Measurements from ENCODE around the gene ADD2.

Gene ADD2

DNA sequence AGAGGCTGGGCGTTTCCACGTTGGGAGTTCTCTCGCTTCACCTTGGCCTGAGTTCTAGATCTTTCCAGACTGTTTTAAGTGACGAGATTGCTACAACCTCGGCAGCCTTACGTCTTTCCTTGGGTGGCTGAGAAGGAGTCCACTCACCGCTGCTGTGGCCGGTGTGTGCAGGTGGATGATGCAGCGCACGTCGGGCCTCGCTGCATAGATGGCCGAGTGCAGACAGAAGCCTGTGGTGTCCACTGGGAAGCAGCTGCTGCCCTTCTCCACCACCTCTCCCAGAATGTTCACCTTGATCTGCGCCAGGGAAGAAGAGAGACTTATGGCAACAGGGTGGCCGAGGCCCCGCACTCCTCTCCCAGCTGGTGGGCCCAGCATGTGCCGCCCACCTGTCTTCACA lies 75.7 kb downstream of the ADD2 start:
- Histone ChIP-seq H3K9ac (ENCODE audit: low read depth, low read length, poor library complexity) (no peak overlapping the region), H3K14ac (ENCODE audit: low read length) (no peak overlapping the region), H2BK120ac (ENCODE audit: low read depth, low read length) (no peak overlapping the region), H2BK12ac (ENCODE audit: low read length) (no peak overlapping the region), H3K4me3 (ENCODE audit: low read length in 2 of 2) (no peak overlapping the region), H3K79me1 (ENCODE audit: low read depth, low read length) (no peaks in the 10 kb centered on the region), H3K4me2 (ENCODE audit: insufficient read depth, low read length, poor library complexity, severe bottlenecking) (no peak overlapping the region), H3K9me3 (replicated peaks in 1 of 2; ENCODE audit: control insufficient read depth in 2 of 2, insufficient read depth in 1 of 2, low read depth in 1 of 2, low read length in 2 of 2) (no peaks in the 10 kb centered on the region), H3K4ac (ENCODE audit: low read length) (no peak overlapping the region), H4K8ac (ENCODE audit: low read depth, low read length) (no peak overlapping the region), H4K91ac (ENCODE audit: low read depth, low read length, poor library complexity) (no peak overlapping the region), H2BK15ac (ENCODE audit: low read length) (no peak overlapping the region), H3K18ac (ENCODE audit: low read length) (no peak overlapping the region), H3K23ac (ENCODE audit: low read depth, low read length, poor library complexity) (no peak overlapping the region), H3K27ac (replicated peaks; ENCODE audit: low read length) (no peak overlapping the region), H2AK5ac (ENCODE audit: low read depth, low read length) (no peak overlapping the region), H3K36me3 (replicated peaks in 1 of 2; ENCODE audit: control insufficient read depth in 2 of 2, insufficient read depth in 2 of 2, low read length in 2 of 2) (peaks cover 25 to 91% of the 10 kb centered on the region in 2 donors), H3K4me1 (ENCODE audit: control insufficient read depth in 2 of 2, insufficient read depth in 1 of 2, low read depth in 1 of 2, low read length in 2 of 2) (peaks cover 0 to under 1% of the 10 kb centered on the region in 2 donors), H2BK5ac (ENCODE audit: low read length) (no peak overlapping the region), H2AFZ (ENCODE audit: low read length) (no peak overlapping the region), H3K27me3 (ENCODE audit: control insufficient read depth in 3 of 3, insufficient read depth in 3 of 3, low read depth in 1 of 3, low read length in 3 of 3) (no peaks in the 10 kb centered on the region)
- no peak for DNase-seq (ENCODE audit: low spot score)
- no CpG with 5 or more reads among the region's 17 CpGs for WGBS, 2 donors (ENCODE audit: extremely low coverage in 2 of 2, insufficient read length in 2 of 2, insufficient replicate concordance in 1 of 2)

DNA sequence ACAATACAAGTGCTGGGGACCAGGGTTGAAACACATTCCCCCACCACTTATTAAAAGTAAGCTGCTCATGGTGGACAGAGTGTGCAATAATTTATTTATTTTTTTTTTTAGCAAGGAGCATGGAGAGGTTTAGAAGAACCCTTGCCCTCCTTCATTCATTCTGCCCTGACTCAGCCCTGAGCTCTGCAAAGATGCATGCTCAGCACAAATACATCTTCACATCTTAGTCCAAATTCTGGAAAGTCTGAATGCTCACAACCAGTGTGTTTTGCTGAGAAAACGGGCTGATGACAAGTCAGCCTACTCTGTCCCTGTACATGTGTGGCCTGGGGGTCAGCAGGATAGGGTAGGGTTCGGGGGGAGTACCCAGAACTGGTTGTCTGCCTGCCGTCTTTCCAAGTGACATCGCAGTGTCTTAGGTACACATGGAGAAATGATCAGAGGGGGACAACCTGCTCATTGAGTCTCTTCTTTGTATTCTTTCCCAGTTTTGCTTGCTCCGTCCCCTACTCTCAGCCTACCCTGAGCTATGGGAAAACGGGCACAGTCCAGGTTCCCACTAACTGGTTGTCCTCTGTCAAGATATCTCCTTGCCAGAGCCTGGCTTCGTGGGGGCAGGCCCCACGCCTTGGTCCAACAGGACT lies 76.4 kb downstream of the ADD2 start:
- WGBS, 2 donors (ENCODE audit: extremely low coverage in 2 of 2, insufficient read length in 2 of 2, insufficient replicate concordance in 1 of 2): no CpG with 5 or more reads among the region's 8 CpGs
- H3K18ac ChIP-seq (ENCODE audit: low read length): no peak overlapping the region
- no peak overlapping the region for H2BK12ac ChIP-seq (ENCODE audit: low read length)
- H3K79me1 ChIP-seq (ENCODE audit: low read depth, low read length): no peaks in the 10 kb centered on the region
- H3K14ac ChIP-seq (ENCODE audit: low read length): no peak overlapping the region
- no peak overlapping the region for H3K4ac ChIP-seq (ENCODE audit: low read length)
- no peak overlapping the region for H4K8ac ChIP-seq (ENCODE audit: low read depth, low read length)
- H2BK15ac ChIP-seq (ENCODE audit: low read length): no peak overlapping the region
- no peak overlapping the region for H3K9ac ChIP-seq (ENCODE audit: low read depth, low read length, poor library complexity)
- no peak overlapping the region for H2AFZ ChIP-seq (ENCODE audit: low read length)
- no peak overlapping the region for H2BK5ac ChIP-seq (ENCODE audit: low read length)
- no peaks in the 10 kb centered on the region for H3K27me3 ChIP-seq (ENCODE audit: control insufficient read depth in 3 of 3, insufficient read depth in 3 of 3, low read depth in 1 of 3, low read length in 3 of 3)
- H2AK5ac ChIP-seq (ENCODE audit: low read depth, low read length): no peak overlapping the region
- DNase-seq (ENCODE audit: low spot score): no peak
- H3K36me3 ChIP-seq (replicated peaks in 1 of 2; ENCODE audit: control insufficient read depth in 2 of 2, insufficient read depth in 2 of 2, low read length in 2 of 2): peaks cover 25 to 97% of the 10 kb centered on the region in 2 donors
- H3K23ac ChIP-seq (ENCODE audit: low read depth, low read length, poor library complexity): no peak overlapping the region
- no peaks in the 10 kb centered on the region for H3K9me3 ChIP-seq (replicated peaks in 1 of 2; ENCODE audit: control insufficient read depth in 2 of 2, insufficient read depth in 1 of 2, low read depth in 1 of 2, low read length in 2 of 2)
- no peak overlapping the region for H2BK120ac ChIP-seq (ENCODE audit: low read depth, low read length)
- H3K4me1 ChIP-seq (ENCODE audit: control insufficient read depth in 2 of 2, insufficient read depth in 1 of 2, low read depth in 1 of 2, low read length in 2 of 2): peaks cover 3 to 4% of the 10 kb centered on the region in 2 donors
- no peak overlapping the region for H3K4me3 ChIP-seq (ENCODE audit: low read length in 2 of 2)
- no peak overlapping the region for H4K91ac ChIP-seq (ENCODE audit: low read depth, low read length, poor library complexity)
- H3K4me2 ChIP-seq (ENCODE audit: insufficient read depth, low read length, poor library complexity, severe bottlenecking): no peak overlapping the region
- no peak overlapping the region for H3K27ac ChIP-seq (replicated peaks; ENCODE audit: low read length)

DNA sequence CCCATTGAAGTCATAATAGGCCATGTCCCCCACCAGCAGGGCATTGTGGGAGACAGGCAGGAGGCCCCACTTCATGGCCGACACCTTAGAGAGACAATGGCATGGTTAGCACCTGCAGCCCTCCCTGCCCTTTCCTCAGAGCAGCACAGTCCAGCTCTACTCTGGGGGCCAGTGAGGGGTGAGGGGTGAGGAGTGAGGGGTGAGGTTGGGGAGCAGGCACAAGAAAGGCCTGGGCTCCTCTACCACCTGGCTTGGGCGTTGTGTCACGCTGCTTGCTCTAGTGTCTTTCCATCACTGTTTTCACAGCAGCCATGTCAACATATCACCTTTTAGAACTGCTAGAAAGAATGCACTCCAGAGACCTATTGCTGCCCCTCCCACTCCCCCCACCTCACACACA lies 77.2 kb downstream of the ADD2 start:
- no peak overlapping the region for H2BK12ac ChIP-seq (ENCODE audit: low read length)
- peaks cover 22 to 96% of the 10 kb centered on the region in 2 donors for H3K36me3 ChIP-seq (replicated peaks in 1 of 2; ENCODE audit: control insufficient read depth in 2 of 2, insufficient read depth in 2 of 2, low read length in 2 of 2)
- H3K27ac ChIP-seq (replicated peaks; ENCODE audit: low read length): no peak overlapping the region
- no peak overlapping the region for H3K14ac ChIP-seq (ENCODE audit: low read length)
- no peak overlapping the region for H4K8ac ChIP-seq (ENCODE audit: low read depth, low read length)
- H4K91ac ChIP-seq (ENCODE audit: low read depth, low read length, poor library complexity): no peak overlapping the region
- H3K4me1 ChIP-seq (ENCODE audit: control insufficient read depth in 2 of 2, insufficient read depth in 1 of 2, low read depth in 1 of 2, low read length in 2 of 2): peaks cover 4% of the 10 kb centered on the region in 2 donors
- no peak overlapping the region for H3K4me2 ChIP-seq (ENCODE audit: insufficient read depth, low read length, poor library complexity, severe bottlenecking)
- H2BK15ac ChIP-seq (ENCODE audit: low read length): no peak overlapping the region
- no peaks in the 10 kb centered on the region for H3K27me3 ChIP-seq (ENCODE audit: control insufficient read depth in 3 of 3, insufficient read depth in 3 of 3, low read depth in 1 of 3, low read length in 3 of 3)
- H2AFZ ChIP-seq (ENCODE audit: low read length): no peak overlapping the region
- H3K9ac ChIP-seq (ENCODE audit: low read depth, low read length, poor library complexity): peak overlapping the region; percentile 56
- H2AK5ac ChIP-seq (ENCODE audit: low read depth, low read length): no peak overlapping the region
- H2BK5ac ChIP-seq (ENCODE audit: low read length): no peak overlapping the region
- peak overlapping the region; percentile 78 for H3K23ac ChIP-seq (ENCODE audit: low read depth, low read length, poor library complexity)
- no CpG with 5 or more reads among the region's 3 CpGs for WGBS, 2 donors (ENCODE audit: extremely low coverage in 2 of 2, insufficient read length in 2 of 2, insufficient replicate concordance in 1 of 2)
- no peak for DNase-seq (ENCODE audit: low spot score)
- H3K18ac ChIP-seq (ENCODE audit: low read length): no peak overlapping the region
- H3K4me3 ChIP-seq (ENCODE audit: low read length in 2 of 2): peak overlapping the region in 1 of 2 donors; percentile 10
- H3K9me3 ChIP-seq (replicated peaks in 1 of 2; ENCODE audit: control insufficient read depth in 2 of 2, insufficient read depth in 1 of 2, low read depth in 1 of 2, low read length in 2 of 2): no peaks in the 10 kb centered on the region
- no peak overlapping the region for H2BK120ac ChIP-seq (ENCODE audit: low read depth, low read length)
- H3K4ac ChIP-seq (ENCODE audit: low read length): no peak overlapping the region
- H3K79me1 ChIP-seq (ENCODE audit: low read depth, low read length): no peaks in the 10 kb centered on the region

DNA sequence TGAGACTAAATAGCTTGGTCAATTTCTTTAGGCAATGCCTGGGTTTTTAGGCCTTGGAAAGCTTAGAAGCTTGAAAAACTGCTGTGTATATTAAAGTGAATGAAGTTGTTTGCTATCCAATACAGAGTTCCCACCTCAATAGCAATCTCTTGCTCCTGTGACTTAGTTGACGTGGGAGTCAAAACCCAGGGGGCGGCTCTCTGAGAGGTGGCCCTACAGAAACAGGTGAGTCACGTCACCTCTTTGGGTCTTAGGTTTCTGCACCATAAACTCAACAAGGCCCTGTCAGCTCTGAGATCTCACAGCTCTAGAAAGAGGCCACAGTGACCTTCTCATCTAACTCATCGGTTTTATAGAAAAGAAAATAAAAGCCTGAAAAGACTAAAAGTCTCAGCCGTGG lies 79.6 kb downstream of the ADD2 start:
- Histone ChIP-seq H2BK15ac (ENCODE audit: low read length) (no peak overlapping the region), H3K4me3 (ENCODE audit: low read length in 2 of 2) (no peak overlapping the region), H3K18ac (ENCODE audit: low read length) (no peak overlapping the region), H2AFZ (ENCODE audit: low read length) (no peak overlapping the region), H2BK120ac (ENCODE audit: low read depth, low read length) (no peak overlapping the region), H3K23ac (ENCODE audit: low read depth, low read length, poor library complexity) (no peak overlapping the region), H3K27me3 (ENCODE audit: control insufficient read depth in 3 of 3, insufficient read depth in 3 of 3, low read depth in 1 of 3, low read length in 3 of 3) (no peaks in the 10 kb centered on the region), H3K79me1 (ENCODE audit: low read depth, low read length) (no peaks in the 10 kb centered on the region), H3K9me3 (replicated peaks in 1 of 2; ENCODE audit: control insufficient read depth in 2 of 2, insufficient read depth in 1 of 2, low read depth in 1 of 2, low read length in 2 of 2) (no peaks in the 10 kb centered on the region), H4K91ac (ENCODE audit: low read depth, low read length, poor library complexity) (no peak overlapping the region), H3K4me2 (ENCODE audit: insufficient read depth, low read length, poor library complexity, severe bottlenecking) (no peak overlapping the region), H3K27ac (replicated peaks; ENCODE audit: low read length) (no peak overlapping the region), H2AK5ac (ENCODE audit: low read depth, low read length) (no peak overlapping the region), H2BK5ac (ENCODE audit: low read length) (no peak overlapping the region), H3K4ac (ENCODE audit: low read length) (no peak overlapping the region), H2BK12ac (ENCODE audit: low read length) (no peak overlapping the region), H3K36me3 (replicated peaks in 1 of 2; ENCODE audit: control insufficient read depth in 2 of 2, insufficient read depth in 2 of 2, low read length in 2 of 2) (peaks cover 17 to 94% of the 10 kb centered on the region in 2 donors), H3K9ac (ENCODE audit: low read depth, low read length, poor library complexity) (no peak overlapping the region), H4K8ac (ENCODE audit: low read depth, low read length) (no peak overlapping the region), H3K14ac (ENCODE audit: low read length) (no peak overlapping the region), H3K4me1 (ENCODE audit: control insufficient read depth in 2 of 2, insufficient read depth in 1 of 2, low read depth in 1 of 2, low read length in 2 of 2) (peaks cover 4 to 6% of the 10 kb centered on the region in 2 donors)
- DNase-seq (ENCODE audit: low spot score): no peak
- WGBS, 2 donors (ENCODE audit: extremely low coverage in 2 of 2, insufficient read length in 2 of 2, insufficient replicate concordance in 1 of 2): no CpG with 5 or more reads among the region's 5 CpGs

Measured in neuronal stem cell (in vitro differentiated cells).